H1 (cell line): ENCODE measurements around the gene RPL18A. TPM values are rescaled to one million over a fixed set of nuclear protein-coding genes. Genes with fewer than 3 reads are reported as not detected.
"Not testable (repeated sequence)": the region's sequence is repeated elsewhere in the genome, so short reads cannot be mapped to it uniquely, and the experiment has no call there.

Source experiments
- CTCF ChIA-PET: fragments of 300-600 bp; sonication (Branson Sonifier 250); formaldehyde crosslinking; loops from one replicate; lab custom pipeline; 2021; ENCODE audit not compliant: partially characterized antibody; lab: Charles Lee
- POLR2A ChIA-PET: fragments of 300-600 bp; sonication (Branson Sonifier 250); formaldehyde crosslinking; loops from one replicate; lab custom pipeline; 2021; ENCODE audit warnings: inconsistent platforms; ENCODE audit not compliant: partially characterized antibody; lab: Charles Lee
- DNase-seq, 2 experiments: peaks; one replicate each; pipeline versions ENCODE4 v3.0.0 to v3.0.0-alpha.2; 2010 to 2022; ENCODE audit warnings: low spot score in 2 of 2, low read depth in 1 of 2, mixed read lengths in 1 of 2
- FAIRE-seq: peaks from 2 replicates; lab custom pipeline; 2011; peaks lifted over from hg19 to GRCh38; lab: Jason Lieb, UNC
- H2AFZ ChIP-seq: 2 replicates; pipeline ENCODE4 v1.8.1; 2012; ENCODE audit warnings: low read length, inconsistent platforms
- H2AK5ac ChIP-seq: 2 replicates; pipeline ENCODE4 v1.6.1; 2013; ENCODE audit warnings: low read depth, low read length
- H2BK120ac ChIP-seq: replicated peaks from 2 replicates; pipeline ENCODE3; 2013; ENCODE audit warnings: low read depth, low read length, inconsistent platforms
- H2BK12ac ChIP-seq: 2 replicates; pipeline ENCODE4 v1.6.1; 2013; ENCODE audit warnings: low read depth, low read length
- H2BK15ac ChIP-seq: 2 replicates; pipeline ENCODE4 v1.6.1; 2013; ENCODE audit warnings: low read length
- H2BK20ac ChIP-seq: 2 replicates; pipeline ENCODE4 v1.6.1; 2013; ENCODE audit warnings: low read length
- H2BK5ac ChIP-seq: 2 replicates; pipeline ENCODE4 v1.6.1; 2013; ENCODE audit warnings: low read depth, low read length
- H3K14ac ChIP-seq: 2 replicates; pipeline ENCODE4 v1.6.1; 2013; ENCODE audit warnings: inconsistent platforms; ENCODE audit not compliant: insufficient read length
- H3K18ac ChIP-seq: 2 replicates; pipeline ENCODE4 v1.6.1; 2013; ENCODE audit warnings: low read length; ENCODE audit errors: extremely low read depth
- H3K23ac ChIP-seq: 2 replicates; pipeline ENCODE4 v1.6.1; 2013; ENCODE audit warnings: inconsistent platforms; ENCODE audit not compliant: insufficient read length
- H3K23me2 ChIP-seq: 2 replicates; pipeline ENCODE4 v1.6.1; 2013; ENCODE audit warnings: low read depth, low read length
- H3K27ac ChIP-seq: 2 replicates; pipeline ENCODE4 v1.6.1; 2011; ENCODE audit warnings: low read depth, low read length, inconsistent platforms
- H3K27me3 ChIP-seq, 4 experiments: replicated peaks in 1 of 4; 1 replicate in 1 of 4; 2 replicates in 3 of 4; pipeline versions ENCODE4 v1.6.1 to v1.8.1; 2011 to 2013; ENCODE audit warnings: low read length in 3 of 4, mild to moderate bottlenecking in 3 of 4, inconsistent platforms in 2 of 4, mixed read lengths in 2 of 4, moderate library complexity in 1 of 4; ENCODE audit not compliant: control insufficient read depth in 3 of 4, insufficient read depth in 3 of 4; ENCODE audit errors: extremely low read depth in 1 of 4
- H3K36me3 ChIP-seq, 4 experiments: 2 replicates each; pipeline versions ENCODE4 v1.6.1 to v1.8.1; 2011 to 2013; ENCODE audit warnings: mild to moderate bottlenecking in 4 of 4, low read length in 3 of 4, moderate library complexity in 2 of 4, control low read depth in 1 of 4, inconsistent platforms in 1 of 4; ENCODE audit not compliant: insufficient read depth in 4 of 4, control insufficient read depth in 2 of 4
- H3K4ac ChIP-seq: replicated peaks from 2 replicates; pipeline ENCODE3; 2013; ENCODE audit warnings: low read length, low read depth, mixed read lengths, inconsistent platforms; ENCODE audit not compliant: insufficient read length
- H3K4me1 ChIP-seq, 4 experiments: replicated peaks in 1 of 4; 1 replicate in 1 of 4; 2 replicates in 3 of 4; pipeline versions ENCODE4 v1.6.1 to v1.8.1; 2011 to 2013; ENCODE audit warnings: low read length in 3 of 4, inconsistent platforms in 2 of 4, mixed read lengths in 1 of 4; ENCODE audit not compliant: insufficient read depth in 4 of 4, control insufficient read depth in 3 of 4
- H3K4me2 ChIP-seq, 2 experiments: 2 replicates each; pipeline versions ENCODE4 v1.6.1 to v1.8.1; 2011 to 2013; ENCODE audit warnings: low read depth in 2 of 2, low read length in 2 of 2, control low read depth in 1 of 2, inconsistent platforms in 1 of 2, mild to moderate bottlenecking in 1 of 2; ENCODE audit not compliant: insufficient read depth in 1 of 2
- H3K4me3 ChIP-seq, 4 experiments: fragments of 200-600, 300-600 bp in 1 of 4; sonication (generic), shearing (Covaris generic), sonication (Bioruptor Twin) in 1 of 4; 2 replicates each; pipeline versions ENCODE4 v1.5.1 to v1.8.1; 2011 to 2016; ENCODE audit warnings: low read length in 4 of 4, low read depth in 3 of 4, control low read depth in 2 of 4, inconsistent platforms in 2 of 4, mild to moderate bottlenecking in 2 of 4, mixed read lengths in 1 of 4, moderate library complexity in 1 of 4; ENCODE audit not compliant: insufficient read depth in 2 of 4; ENCODE audit errors: extremely low read depth in 1 of 4
- H3K56ac ChIP-seq: replicated peaks from 2 replicates; pipeline ENCODE3; 2013; ENCODE audit warnings: low read depth, mild to moderate bottlenecking, mixed read lengths, low read length, inconsistent platforms; ENCODE audit not compliant: insufficient read length
- H3K79me1 ChIP-seq: 2 replicates; pipeline ENCODE4 v1.6.1; 2013; ENCODE audit warnings: low read depth, low read length, control low read depth
- H3K79me2 ChIP-seq, 2 experiments: 2 replicates each; pipeline versions ENCODE4 v1.6.1 to v1.8.1; 2012 to 2013; ENCODE audit warnings: low read length in 2 of 2, mild to moderate bottlenecking in 2 of 2, inconsistent platforms in 1 of 2; ENCODE audit not compliant: insufficient read depth in 2 of 2, control insufficient read depth in 1 of 2
- H3K9ac ChIP-seq, 4 experiments: replicated peaks in 1 of 4; 1 replicate in 1 of 4; 2 replicates in 3 of 4; pipeline versions ENCODE4 v1.6.1 to v1.8.1; 2011 to 2013; ENCODE audit warnings: low read depth in 3 of 4, low read length in 3 of 4, control low read depth in 2 of 4, mild to moderate bottlenecking in 2 of 4, moderate library complexity in 2 of 4, inconsistent platforms in 1 of 4; ENCODE audit errors: extremely low read depth in 1 of 4
- H3K9me3 ChIP-seq, 2 experiments: 2 replicates each; pipeline versions ENCODE4 v1.6.1 to v1.8.1; 2012 to 2013; ENCODE audit warnings: mild to moderate bottlenecking in 2 of 2, moderate library complexity in 2 of 2, control low read depth in 1 of 2, inconsistent platforms in 1 of 2, low read depth in 1 of 2, low read length in 1 of 2, mixed read lengths in 1 of 2; ENCODE audit not compliant: insufficient read depth in 2 of 2
- H4K20me1 ChIP-seq, 2 experiments: replicated peaks in 1 of 2; 2 replicates each; pipeline versions ENCODE3 to v1.8.1; 2011 to 2013; ENCODE audit warnings: inconsistent platforms in 2 of 2, low read length in 2 of 2, mild to moderate bottlenecking in 1 of 2; ENCODE audit not compliant: insufficient read depth in 2 of 2, control insufficient read depth in 1 of 2
- H4K5ac ChIP-seq: 2 replicates; pipeline ENCODE4 v1.6.1; 2013; ENCODE audit warnings: low read length, low read depth, mixed read lengths, inconsistent platforms; ENCODE audit not compliant: insufficient read length
- H4K8ac ChIP-seq: 2 replicates; pipeline ENCODE4 v1.8.0; 2013; ENCODE audit warnings: mild to moderate bottlenecking, moderate library complexity, low read length, inconsistent platforms; ENCODE audit not compliant: insufficient read depth; ENCODE audit errors: extremely low read depth
- H4K91ac ChIP-seq: replicated peaks from 2 replicates; pipeline ENCODE3; 2013; ENCODE audit warnings: low read length, mixed read lengths, inconsistent platforms; ENCODE audit not compliant: insufficient read length
- WGBS, 2 experiments: shearing (Covaris generic) in 1 of 2; methylation state at CpG; one replicate each; pipeline versions ENCODE4 v1.1.6 to v1.1.7; 2013 to 2015; ENCODE audit warnings: low lambda C conversion rate in 2 of 2, mixed read lengths in 2 of 2, inconsistent platforms in 1 of 2, low coverage in 1 of 2, missing lambda C conversion rate in 1 of 2; ENCODE audit not compliant: insufficient replicate concordance in 2 of 2, insufficient coverage in 1 of 2, insufficient read length in 1 of 2; ENCODE audit errors: extremely low coverage in 1 of 2, missing lambda C conversion rate in 1 of 2; 5-methylcytosine and 5-hydroxymethylcytosine counted together
- polyA plus RNA-seq, 7 experiments: library from polyadenylated mRNA; depleted of rRNA in 3 of 7; stranded (reverse) in 5 of 7; unstranded in 2 of 7; fragments of >200 nt in 5 of 7; fragments of 200-250 nt in 2 of 7; gene quantifications; 1 replicate in 5 of 7; 2 replicates in 1 of 7; 4 replicates in 1 of 7; pipeline versions ENCODE4 v1.2.1 to v1.2.3, GENCODE V29; 2011 to 2013; ENCODE audit warnings: missing spikeins in 2 of 7, mixed read lengths in 2 of 7
- total RNA-seq: library from RNA; stranded (reverse); fragmentation: NEBNext Ultra II Directional; extraction: Animal tissue kit (Norgen Biotek cat#: 25700); gene quantifications from 2 replicates; pipeline ENCODE4 v1.2.1, GENCODE V29; 2021

RPL18A gene
- total and polyA plus RNA-seq, 2 of the 8 experiments (the other 6 are each of a cell fraction or from before 2014, with no cell fraction given): 2,749 to 3,938 TPM

GRCh38 chr19:17887221-17887620 lies 27.5 kb downstream of the RPL18A start:
- not testable (repeated sequence) for H3K9me3 ChIP-seq, FAIRE-seq, H2BK15ac ChIP-seq, H4K20me1 ChIP-seq, H4K91ac ChIP-seq, H3K4me3 ChIP-seq, H3K4me2 ChIP-seq, H2BK5ac ChIP-seq, H3K27me3 ChIP-seq, H3K56ac ChIP-seq, H3K4ac ChIP-seq, H2AFZ ChIP-seq, H2BK12ac ChIP-seq, DNase-seq, H4K8ac ChIP-seq, H3K18ac ChIP-seq, H3K27ac ChIP-seq, H3K79me1 ChIP-seq, H3K36me3 ChIP-seq, H2AK5ac ChIP-seq, H3K23me2 ChIP-seq, H3K4me1 ChIP-seq, H3K14ac ChIP-seq, H4K5ac ChIP-seq, H3K79me2 ChIP-seq, H3K9ac ChIP-seq, H2BK20ac ChIP-seq, H2BK120ac ChIP-seq, H3K23ac ChIP-seq
- ChIA-PET POLR2A (interaction anchor here (1.4 kb wide), 1 partner anchor 28 kb away, joined by 5 read pairs; the partner anchor contains the start of gene RPL18A), CTCF (interaction anchor here (0.7 to 1.0 kb wide), 2 partner anchors 56 to 111 kb away, joined by 3 read pairs; no protein-coding TSS in a partner anchor)
- 81% methylated on average over 4 of the region's 4 CpGs; no CpG with 5 or more reads in 1 of the 2 experiments for WGBS, 2 experiments
